ENCODE data around the gene UGT3A1.
"Not testable (repeated sequence)": the region's sequence is repeated elsewhere in the genome, so short reads cannot be mapped to it uniquely, and the experiment has no call there.

Gene UGT3A1

DNA sequence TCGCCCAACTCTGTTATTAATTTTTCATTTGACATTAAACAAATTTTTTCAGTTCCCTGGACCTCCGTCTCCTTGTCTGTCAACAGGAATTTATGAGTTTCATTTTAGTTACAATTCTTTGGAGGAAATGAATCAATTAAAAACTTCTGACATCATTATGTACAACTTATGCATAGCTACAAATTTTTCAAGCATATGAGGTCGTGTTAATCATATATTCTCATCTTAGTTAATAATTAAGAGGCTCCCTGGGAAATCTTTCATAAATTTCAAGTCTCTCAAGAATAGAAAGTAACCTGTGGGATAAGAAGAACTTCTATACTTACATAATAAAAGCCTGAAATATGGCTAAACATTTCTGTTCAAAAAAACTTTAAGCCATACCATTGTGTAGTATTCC lies 3.4 kb downstream of the UGT3A1 start:
- no peak for DNase-seq

DNA sequence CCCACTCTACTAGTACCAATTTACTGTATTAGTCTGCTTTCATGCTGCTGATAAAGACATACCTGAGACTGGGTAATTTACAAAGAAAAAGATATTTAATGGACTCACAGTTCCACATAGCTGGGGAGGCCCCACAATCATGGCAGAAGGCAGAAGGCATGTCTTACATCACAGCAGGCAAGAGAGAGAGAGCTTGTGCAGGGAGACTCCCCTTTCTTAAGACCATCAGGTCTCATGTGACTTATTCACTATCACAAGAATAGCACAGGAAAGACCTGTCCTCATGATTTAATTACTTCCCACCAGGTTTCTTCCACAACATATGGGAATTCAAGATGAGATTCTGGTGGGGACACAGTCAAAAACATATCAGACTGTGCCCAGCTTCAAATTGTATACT lies 11.5 kb downstream of the UGT3A1 start:
- no peak for DNase-seq

GRCh38 chr5:35976859-35977258 lies 14.3 kb downstream of the UGT3A1 start:
- DNase-seq, result not testable (repeated sequence)

- no peak for DNase-seq
Measured at GRCh38 chr5:35974570-35974969, 16.6 kb downstream of the UGT3A1 start.

DNA sequence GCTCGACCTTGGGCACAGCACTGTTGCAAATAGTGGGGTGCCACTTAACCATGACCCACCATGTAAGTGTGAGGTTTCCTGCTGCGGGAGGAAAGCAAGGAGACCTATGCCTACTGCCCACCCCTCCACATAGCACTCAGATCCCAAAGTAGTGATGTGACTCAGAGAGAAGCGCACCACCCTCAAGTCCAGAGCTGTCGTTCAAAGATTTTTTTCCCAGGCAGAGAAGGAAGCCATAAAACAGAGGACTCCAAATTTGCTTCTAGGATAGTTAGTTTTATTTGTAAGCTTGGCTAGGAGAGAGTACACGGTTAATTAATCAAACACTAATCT lies 19.3 kb downstream of the UGT3A1 start:
- DNase-seq, result no peak

GRCh38 chr5:35971186-35971877 lies 19.9 kb downstream of the UGT3A1 start:
- DNase-seq, result no peak

- DNase-seq, result no peak
Measured at GRCh38 chr5:35963381-35963843, 27.8 kb downstream of the UGT3A1 start.

- DNase-seq, result no peak
Measured at GRCh38 chr5:35960328-35960727, 30.9 kb downstream of the UGT3A1 start.

GRCh38 chr5:35956429-35956828 lies 34.8 kb downstream of the UGT3A1 start:
- DNase-seq, result no peak

- no peak for DNase-seq
Measured at GRCh38 chr5:35954175-35954574, 37.0 kb downstream of the UGT3A1 start.

- no peak for DNase-seq
Measured at GRCh38 chr5:35947085-35947484, 44.1 kb downstream of the UGT3A1 start.

DNA sequence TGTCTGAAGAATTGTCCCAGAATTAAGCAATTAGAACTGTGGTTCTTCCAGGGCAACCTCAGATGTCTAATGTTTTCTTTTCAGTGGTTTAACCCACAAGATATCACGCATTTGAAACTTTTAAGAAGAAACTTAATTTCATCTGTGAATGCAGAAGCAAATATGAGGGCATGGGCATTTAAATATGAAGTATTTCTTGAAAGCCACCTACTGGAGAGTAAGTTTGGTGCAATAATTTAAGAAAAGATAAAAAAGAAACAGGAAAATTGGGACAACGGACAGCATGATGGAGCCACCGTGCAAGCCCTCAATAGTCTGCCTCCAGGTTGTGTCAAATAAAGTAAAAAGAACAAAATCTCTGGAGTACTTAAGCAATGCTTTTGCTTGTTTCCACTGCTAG lies 51.6 kb downstream of the UGT3A1 start:
- DNase-seq, result no peak

DNA sequence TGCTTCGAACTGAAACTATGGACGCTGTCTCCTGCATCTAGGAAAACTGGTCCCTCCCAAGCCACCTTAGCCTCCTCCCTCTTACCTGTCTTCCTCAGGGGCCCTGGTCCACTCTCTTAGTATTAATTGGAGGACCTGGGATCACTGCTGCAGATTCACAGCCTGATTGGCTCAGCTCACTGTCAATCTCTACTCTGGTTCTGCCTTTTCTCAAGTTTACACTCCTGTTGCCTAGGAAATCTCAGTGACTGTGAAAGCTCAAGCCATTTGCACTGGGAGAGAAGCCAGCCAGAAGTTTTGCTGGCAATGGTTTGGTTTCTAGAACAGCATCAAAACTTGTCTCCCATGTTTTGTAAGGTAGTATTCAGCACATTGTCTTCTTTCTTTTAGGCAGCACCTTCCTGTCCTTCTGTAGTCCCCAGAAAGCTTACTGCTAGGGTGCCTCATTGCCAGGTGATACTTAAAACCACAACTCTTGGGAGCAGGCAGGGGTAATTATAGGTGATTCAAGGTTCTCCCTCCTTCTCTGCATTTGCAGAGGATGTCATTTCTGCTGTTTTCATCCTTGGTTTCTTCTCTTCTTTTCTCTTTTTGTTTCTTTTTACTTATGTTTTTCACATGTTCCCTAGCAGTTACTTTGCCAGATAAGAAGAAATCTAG lies 52.5 kb downstream of the UGT3A1 start, which contains the start of gene CAPSL:
CAPSL (minus strand) TSS at position 55 of the 660 bp plus-strand sequence. CDS start 17,502 bp downstream, outside the sequence.
- DNase-seq, result no peak

- DNase-seq, result peak; percentile 77
Measured at GRCh38 chr5:35926389-35927051, 64.7 kb downstream of the UGT3A1 start.

DNA sequence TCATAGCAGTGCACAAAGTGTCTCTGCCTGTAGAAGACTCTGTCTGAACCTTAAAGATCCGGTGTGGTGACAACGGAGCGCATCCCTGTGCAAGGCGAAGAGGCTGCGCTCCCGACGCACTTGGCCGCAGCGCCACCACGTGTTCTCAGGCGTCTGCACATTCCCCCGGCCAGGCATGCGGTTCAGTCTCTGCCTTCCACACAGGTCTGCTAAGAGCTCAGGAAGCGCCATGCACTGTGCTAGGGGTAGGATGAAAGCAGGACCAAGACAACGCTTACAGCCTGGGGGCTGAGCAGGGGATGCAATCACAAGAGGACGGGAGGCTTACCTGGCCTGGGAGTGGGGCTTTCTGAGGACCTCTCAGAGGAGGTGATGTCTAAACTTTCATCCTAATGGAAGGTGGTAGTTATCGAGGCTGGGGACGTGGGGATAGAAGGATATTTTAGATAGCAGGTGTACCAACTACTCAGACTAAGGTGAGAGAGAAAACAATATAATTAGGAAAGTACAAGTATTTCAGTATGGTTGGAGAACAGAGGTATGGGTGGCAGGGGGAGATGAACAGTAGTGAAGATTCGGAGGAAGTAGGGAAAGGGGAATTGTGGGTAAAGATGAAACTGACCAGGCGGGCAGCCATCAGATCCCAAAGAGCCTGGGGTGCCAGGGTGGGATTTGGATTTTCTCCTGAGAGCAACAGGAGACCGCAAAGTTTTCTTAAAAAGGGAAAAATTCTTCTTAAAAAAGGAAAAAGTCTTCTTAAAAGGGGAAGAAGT lies 66.1 kb downstream of the UGT3A1 start:
- DNase-seq, result peak; percentile 86

DNA sequence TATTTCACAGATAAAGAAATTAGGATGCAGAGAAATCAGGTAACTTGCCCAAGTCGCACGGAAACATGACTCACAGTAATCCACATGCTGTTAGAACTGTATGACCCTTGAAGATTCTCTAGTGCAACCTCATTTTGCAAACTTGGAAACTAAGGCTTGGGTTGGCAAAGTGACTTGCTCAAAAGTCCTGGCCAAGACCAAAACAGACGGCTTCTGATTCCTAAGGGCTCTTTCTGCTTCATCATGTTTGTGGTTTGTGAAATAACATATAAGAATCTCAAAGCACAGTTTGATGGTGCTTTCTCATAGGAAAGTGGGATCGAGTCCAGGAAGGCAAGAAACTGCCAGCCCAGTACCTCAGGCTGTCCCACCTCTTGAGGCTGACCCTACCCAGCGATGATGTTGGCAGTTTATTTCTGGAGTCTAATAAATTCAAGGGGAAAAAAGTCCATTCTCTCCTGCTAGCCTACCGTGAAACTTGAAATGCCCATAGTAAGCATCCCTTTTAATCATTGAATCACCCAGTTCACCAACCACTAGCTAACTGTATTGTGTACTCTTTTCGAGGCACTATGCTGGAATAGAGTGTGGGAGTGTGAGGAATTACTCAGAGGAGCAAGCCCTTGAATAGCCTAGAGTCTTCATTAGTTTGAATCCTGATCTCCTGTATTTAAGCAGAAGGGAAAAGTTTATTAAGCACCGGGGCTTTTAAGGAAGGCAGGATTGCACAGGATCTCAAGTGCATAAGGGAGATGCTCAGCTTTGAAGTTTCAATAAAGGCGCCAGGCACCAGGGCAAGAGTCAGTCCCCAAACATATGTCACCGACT lies 66.9 kb downstream of the UGT3A1 start:
- peak; percentile 25 for DNase-seq

DNA sequence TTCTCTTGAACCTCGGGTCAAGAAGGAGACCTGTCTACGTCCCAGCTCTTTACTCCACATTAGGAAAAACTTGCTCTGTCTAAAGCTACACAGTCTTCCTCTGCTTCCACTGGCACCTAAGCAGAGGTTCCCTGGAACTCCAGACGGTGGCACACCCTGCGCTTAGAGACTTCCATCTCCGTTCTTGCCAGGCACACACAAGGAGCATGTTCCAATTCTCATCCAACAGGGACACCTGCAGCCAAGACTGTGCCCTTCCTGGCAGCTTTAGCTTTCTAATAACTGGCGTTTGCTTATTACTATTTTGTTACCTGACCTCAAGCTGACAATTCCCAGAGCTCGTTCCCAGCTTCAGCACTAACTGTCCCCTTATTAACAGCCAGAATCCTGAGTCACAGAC lies 68.7 kb downstream of the UGT3A1 start:
- no peak for DNase-seq

DNA sequence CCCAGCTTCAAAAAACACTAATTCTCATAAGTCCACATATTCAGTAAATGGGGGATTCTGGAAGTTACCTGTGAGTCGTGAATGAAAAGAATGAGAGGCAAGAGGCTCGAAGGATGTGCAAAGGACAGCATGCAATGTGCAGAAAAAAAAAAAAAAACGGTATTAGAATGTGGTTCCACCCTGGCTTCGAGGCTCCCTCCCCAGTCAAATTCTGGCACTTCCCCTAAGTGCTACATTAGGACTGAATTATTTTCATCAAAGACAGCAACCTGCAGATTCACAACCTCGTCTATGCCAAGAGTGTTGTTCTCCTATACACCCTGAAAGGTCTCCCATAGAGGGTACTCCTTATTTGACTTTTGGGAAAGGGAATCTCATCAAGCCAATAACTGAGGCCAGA lies 69.3 kb downstream of the UGT3A1 start:
- no peak for DNase-seq

GRCh38 chr5:35920890-35921289 lies 70.3 kb downstream of the UGT3A1 start:
- no peak for DNase-seq

DNA sequence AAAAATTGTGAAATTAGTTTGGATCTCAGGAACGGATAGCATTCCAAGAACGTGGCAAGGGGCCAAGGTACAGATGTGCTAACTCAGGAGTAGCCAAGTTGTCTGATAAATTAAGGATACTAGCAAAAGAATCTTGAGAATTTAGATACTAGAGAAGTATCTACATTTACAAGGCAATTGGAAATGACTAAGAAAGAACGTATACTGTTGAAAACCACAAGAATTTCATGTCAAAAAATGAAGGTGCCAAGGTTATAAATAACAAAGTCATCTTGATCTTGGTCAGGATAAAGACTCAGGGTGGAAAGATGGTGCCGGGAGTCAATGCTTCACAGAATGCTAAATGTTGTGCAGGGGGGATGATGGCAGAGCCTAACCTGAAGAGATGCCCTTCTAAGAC lies 72.0 kb downstream of the UGT3A1 start:
- no peak for DNase-seq

DNA sequence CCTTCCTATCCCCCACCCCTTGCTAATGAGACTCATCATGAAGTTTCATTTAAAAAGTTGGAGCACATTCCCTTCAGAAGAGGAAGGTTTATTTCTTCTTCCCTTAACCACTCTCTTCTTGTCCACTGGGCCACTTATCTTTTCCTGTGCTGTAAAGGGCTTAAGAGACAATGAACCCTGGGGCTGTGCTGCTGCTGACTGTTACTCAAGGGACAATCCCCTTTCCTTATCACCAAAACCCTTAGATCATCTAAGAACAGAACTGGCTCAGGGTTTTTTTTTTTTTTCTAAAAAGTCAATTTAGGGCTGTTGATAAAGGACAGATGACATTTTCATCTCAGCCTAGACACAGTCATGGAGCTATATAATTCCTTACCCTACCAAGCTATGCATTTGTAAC lies 82.4 kb downstream of the UGT3A1 start:
- no peak for DNase-seq

- no peak for DNase-seq
Measured at GRCh38 chr5:35908228-35908627, 83.0 kb downstream of the UGT3A1 start.

All from CD4-positive, alpha-beta T cell treated with Interleukin-12 subunit alpha and Interleukin-12 subunit beta, for 1 hour (primary cell).